RWPE2 (cell line): ENCODE data around the gene KCTD10.

Experiments
- ATAC-seq: fragments of 200-7000 bp; cut with Tn5 transposase; 3 replicates; pipeline ENCODE4 v1.9.1; 2021; ENCODE audit warnings: low read depth
- DNase-seq: peaks from one replicate; pipeline ENCODE4 v3.0.0-alpha.2; 2020; ENCODE audit warnings: low spot score
- H3K27ac ChIP-seq: fragments of 450-650 bp; 2 replicates; pipeline ENCODE4 v1.5.1; 2017; ENCODE audit warnings: mild to moderate bottlenecking; ENCODE audit not compliant: poor library complexity, severe bottlenecking
- H3K27me3 ChIP-seq: fragments of 250-450 bp; sonication (Bioruptor Pico); 2 replicates; pipeline ENCODE4 v1.5.1; 2021; ENCODE audit warnings: mild to moderate bottlenecking, moderate library complexity; ENCODE audit not compliant: insufficient read depth, poor library complexity, severe bottlenecking
- H3K36me3 ChIP-seq: fragments of 250-450 bp; sonication (Bioruptor Pico); 2 replicates; pipeline ENCODE4 v1.5.1; 2020; ENCODE audit warnings: low read depth, mild to moderate bottlenecking, moderate library complexity
- H3K4me1 ChIP-seq: fragments of 250-450 bp; sonication (Bioruptor Pico); 2 replicates; pipeline ENCODE4 v1.5.1; 2021; ENCODE audit warnings: mild to moderate bottlenecking, moderate library complexity; ENCODE audit not compliant: insufficient read depth, poor library complexity, severe bottlenecking
- H3K4me3 ChIP-seq: fragments of 250-450 bp; sonication (Bioruptor Pico); 2 replicates; pipeline ENCODE4 v1.5.1; 2021; ENCODE audit warnings: mild to moderate bottlenecking, moderate library complexity; ENCODE audit not compliant: severe bottlenecking
- H3K9me3 ChIP-seq: fragments of 250-450 bp; sonication (Bioruptor Pico); 2 replicates; pipeline ENCODE4 v1.5.1; 2021; ENCODE audit warnings: mild to moderate bottlenecking, moderate library complexity; ENCODE audit not compliant: severe bottlenecking
- TF ChIP-seq, protein P1 (sequence below): fragments of 450-650 bp; IDR thresholded peaks from one replicate; pipeline ENCODE4 v1.5.1; 2017; ENCODE audit warnings: mild to moderate bottlenecking, moderate library complexity; ENCODE audit not compliant: poor library complexity, severe bottlenecking

Gene KCTD10

DNA sequence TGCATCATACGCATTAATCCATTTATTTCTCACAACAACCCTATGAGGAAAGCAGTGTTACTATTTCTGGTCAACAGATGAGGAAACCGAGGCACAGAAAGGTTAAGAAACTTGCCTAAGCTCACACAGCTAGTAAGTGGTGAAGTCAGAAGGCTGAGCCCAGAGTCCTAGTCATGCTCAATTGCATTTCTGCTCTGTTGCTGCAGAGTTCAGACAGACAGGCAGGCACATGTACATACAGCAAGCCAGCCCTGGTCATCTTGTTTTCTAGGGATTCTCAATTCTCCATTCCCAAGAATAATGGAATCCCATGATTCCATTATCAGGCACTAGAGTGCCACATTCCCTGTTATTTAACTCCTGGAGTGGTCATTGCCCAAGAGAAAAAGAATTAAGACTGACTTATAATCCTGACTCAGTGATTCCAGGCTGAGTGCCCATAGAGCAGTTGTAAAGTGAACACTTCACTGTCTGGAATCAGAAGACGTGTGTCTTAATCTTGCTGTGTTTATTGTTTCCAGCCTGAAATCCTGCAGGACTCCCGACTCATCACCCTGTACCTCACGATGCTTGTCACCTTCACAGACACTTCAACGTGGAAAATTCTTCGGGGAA, 11.1 kb upstream of the KCTD10 start:
- TF ChIP-seq, protein P1, sequence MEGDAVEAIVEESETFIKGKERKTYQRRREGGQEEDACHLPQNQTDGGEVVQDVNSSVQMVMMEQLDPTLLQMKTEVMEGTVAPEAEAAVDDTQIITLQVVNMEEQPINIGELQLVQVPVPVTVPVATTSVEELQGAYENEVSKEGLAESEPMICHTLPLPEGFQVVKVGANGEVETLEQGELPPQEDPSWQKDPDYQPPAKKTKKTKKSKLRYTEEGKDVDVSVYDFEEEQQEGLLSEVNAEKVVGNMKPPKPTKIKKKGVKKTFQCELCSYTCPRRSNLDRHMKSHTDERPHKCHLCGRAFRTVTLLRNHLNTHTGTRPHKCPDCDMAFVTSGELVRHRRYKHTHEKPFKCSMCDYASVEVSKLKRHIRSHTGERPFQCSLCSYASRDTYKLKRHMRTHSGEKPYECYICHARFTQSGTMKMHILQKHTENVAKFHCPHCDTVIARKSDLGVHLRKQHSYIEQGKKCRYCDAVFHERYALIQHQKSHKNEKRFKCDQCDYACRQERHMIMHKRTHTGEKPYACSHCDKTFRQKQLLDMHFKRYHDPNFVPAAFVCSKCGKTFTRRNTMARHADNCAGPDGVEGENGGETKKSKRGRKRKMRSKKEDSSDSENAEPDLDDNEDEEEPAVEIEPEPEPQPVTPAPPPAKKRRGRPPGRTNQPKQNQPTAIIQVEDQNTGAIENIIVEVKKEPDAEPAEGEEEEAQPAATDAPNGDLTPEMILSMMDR, result no peak
- H3K36me3 ChIP-seq, result peaks cover 81% of the 10 kb centered on the region

DNA sequence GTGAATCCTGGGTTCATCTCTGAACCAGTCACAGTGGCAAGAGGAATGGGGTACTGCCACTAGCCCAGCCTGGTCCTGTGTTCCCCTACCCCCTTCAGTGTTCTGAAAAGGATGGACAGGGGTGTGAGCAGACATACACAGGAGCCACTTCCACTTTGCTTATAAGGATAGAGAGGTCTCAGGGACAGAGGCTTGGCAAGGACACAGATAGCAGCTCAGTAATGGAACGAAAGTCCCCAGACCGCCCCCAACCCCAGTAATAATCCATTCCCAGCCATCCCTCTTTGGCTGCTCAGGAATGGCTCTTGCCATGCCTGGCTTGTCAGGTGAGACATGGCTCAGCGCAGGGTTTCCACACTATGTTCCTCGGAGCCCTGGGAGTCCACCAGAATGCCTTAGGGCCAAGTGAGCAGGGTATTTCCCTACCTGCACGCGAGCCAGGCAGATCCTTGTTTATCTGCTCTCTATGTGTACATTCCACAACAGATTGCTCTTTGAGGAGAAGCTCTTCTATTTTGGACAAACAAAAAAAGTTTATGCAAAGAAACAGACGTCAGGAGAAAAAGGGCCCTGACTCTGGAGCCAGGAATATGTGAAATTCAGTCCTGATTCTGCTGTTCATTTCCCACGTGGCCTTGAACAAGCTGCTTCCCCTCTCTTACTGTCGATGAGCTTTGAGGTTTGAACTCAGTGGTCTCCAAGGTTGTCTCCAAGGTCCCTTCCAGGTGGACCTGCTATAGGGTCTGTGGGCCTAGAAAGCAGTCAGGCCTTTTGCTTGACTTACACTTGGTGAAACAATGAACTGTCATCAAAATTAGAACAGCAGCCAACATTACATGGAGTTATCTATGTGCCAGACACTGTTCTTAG, 10.3 kb upstream of the KCTD10 start:
- Histone ChIP-seq H3K4me3 (no peak overlapping the region), H3K4me1 (no peaks in the 10 kb centered on the region), H3K27ac (no peak overlapping the region), H3K9me3 (no peaks in the 10 kb centered on the region), H3K27me3 (no peaks in the 10 kb centered on the region), H3K36me3 (peaks cover 88% of the 10 kb centered on the region)
- DNase-seq (no peak), ATAC-seq (no peak)
- TF ChIP-seq, protein P1, result no peak

More for the DNA sequence above, 11.1 kb upstream of the KCTD10 start:
- no peak overlapping the region for H3K27ac ChIP-seq
- ATAC-seq, result no peak
- H3K4me3 ChIP-seq, result no peak overlapping the region
- no peaks in the 10 kb centered on the region for H3K27me3 ChIP-seq
- H3K9me3 ChIP-seq, result no peaks in the 10 kb centered on the region
- DNase-seq, result no peak
- no peaks in the 10 kb centered on the region for H3K4me1 ChIP-seq

DNA sequence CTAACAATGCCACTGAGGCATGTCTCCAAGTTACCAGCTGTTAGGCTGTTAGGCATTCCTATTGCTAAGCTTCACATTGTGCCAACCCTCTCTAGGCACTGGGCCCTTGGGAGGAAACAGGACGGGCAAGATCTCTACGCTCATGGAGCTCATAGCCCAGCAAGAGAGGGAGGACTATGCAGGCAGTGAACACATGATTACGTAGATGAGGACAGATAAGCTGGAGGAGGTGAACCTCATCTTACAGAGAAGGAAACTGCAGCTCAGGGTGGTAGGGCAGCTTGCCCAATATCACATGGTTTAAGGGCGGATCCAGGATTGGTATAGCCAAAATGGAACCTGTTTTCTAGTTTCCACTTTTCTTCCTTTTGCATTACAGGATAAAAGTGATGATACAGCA, 8.1 kb upstream of the KCTD10 start:
- ATAC-seq (no peak), DNase-seq (no peak)
- Histone ChIP-seq H3K9me3 (no peaks in the 10 kb centered on the region), H3K4me3 (no peak overlapping the region), H3K4me1 (no peaks in the 10 kb centered on the region), H3K27me3 (no peaks in the 10 kb centered on the region), H3K27ac (no peak overlapping the region), H3K36me3 (peaks cover 70% of the 10 kb centered on the region)
- TF ChIP-seq, protein P1, result no peak

DNA sequence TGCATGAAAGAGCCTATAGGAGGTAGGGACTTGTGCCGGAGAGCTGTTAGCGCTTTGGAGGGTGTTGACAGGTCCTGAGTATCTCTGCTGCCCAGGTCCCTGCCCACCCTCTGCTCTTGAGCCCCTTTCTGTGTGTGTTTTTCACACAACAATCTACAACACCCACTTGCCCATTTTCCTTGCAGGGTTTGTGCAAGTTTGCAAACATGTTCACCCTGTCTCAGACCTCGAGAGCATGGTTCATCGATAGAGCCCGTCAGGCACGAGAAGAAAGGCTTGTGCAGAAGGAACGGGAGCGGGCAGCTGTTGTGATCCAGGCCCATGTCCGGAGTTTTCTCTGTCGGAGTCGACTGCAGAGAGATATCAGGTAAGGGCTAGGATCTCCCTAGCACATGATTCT, 6.2 kb upstream of the KCTD10 start:
- ATAC-seq (no peak), DNase-seq (no peak)

More for the DNA sequence above, 6.2 kb upstream of the KCTD10 start:
- peaks cover 63% of the 10 kb centered on the region for H3K36me3 ChIP-seq
- peaks cover 7% of the 10 kb centered on the region for H3K4me1 ChIP-seq
- TF ChIP-seq, protein P1, result no peak
- H3K4me3 ChIP-seq, result no peak overlapping the region
- no peaks in the 10 kb centered on the region for H3K9me3 ChIP-seq
- no peaks in the 10 kb centered on the region for H3K27me3 ChIP-seq
- no peak overlapping the region for H3K27ac ChIP-seq
